OCI-LY3 (cell line): ENCODE measurements around the gene CAMTA1.

Experiments
- H2AFZ ChIP-seq: fragments of 200-600, 300-600 bp; shearing (Covaris generic); 2 replicates; pipeline ENCODE4 v1.6.0; 2014; ENCODE audit warnings: antibody characterized with exemption, low read depth, low read length
- H3K27ac ChIP-seq: fragments of 200-600, 300-600 bp; sonication (generic); 2 replicates; pipeline ENCODE4 v1.5.1; 2014; ENCODE audit warnings: mild to moderate bottlenecking, low read length, moderate library complexity, mixed read lengths
- H3K27me3 ChIP-seq: fragments of 200-600, 300-600 bp; sonication (generic); 2 replicates; pipeline ENCODE4 v1.6.1; 2014; ENCODE audit warnings: low read depth, low read length, mixed read lengths
- H3K36me3 ChIP-seq: fragments of 200-600, 300-600 bp; sonication (generic); replicated peaks from 2 replicates; pipeline ENCODE3; 2014; ENCODE audit warnings: low read depth, low read length, mixed read lengths
- H3K4me1 ChIP-seq: fragments of 300-600, 200-600 bp; sonication (generic); 2 replicates; pipeline ENCODE4 v1.6.1; 2014; ENCODE audit warnings: low read length, mixed read lengths
- H3K4me2 ChIP-seq: fragments of 200-600, 300-600 bp; sonication (generic); 2 replicates; pipeline ENCODE4 v1.6.1; 2014; ENCODE audit warnings: low read length, mixed read lengths
- H3K4me3 ChIP-seq: fragments of 300-600, 200-600 bp; sonication (generic); 2 replicates; pipeline ENCODE4 v1.5.1; 2014; ENCODE audit warnings: antibody characterized with exemption, mild to moderate bottlenecking, low read length, moderate library complexity
- H3K79me2 ChIP-seq: fragments of 300-600, 200-600 bp; shearing (Covaris generic); 2 replicates; pipeline ENCODE4 v1.6.1; 2014; ENCODE audit warnings: mild to moderate bottlenecking, low read length, mixed read lengths
- H3K9ac ChIP-seq: fragments of 300-600, 200-600 bp; shearing (Covaris generic); 2 replicates; pipeline ENCODE4 v1.6.0; 2014; ENCODE audit warnings: mild to moderate bottlenecking, low read length, moderate library complexity
- H3K9me3 ChIP-seq: fragments of 200-600, 300-600 bp; shearing (Covaris generic); 2 replicates; pipeline ENCODE4 v1.6.1; 2014; ENCODE audit warnings: low read length, mixed read lengths; ENCODE audit not compliant: insufficient read depth
- H4K20me1 ChIP-seq: fragments of 200-600, 300-600 bp; sonication (generic); 2 replicates; pipeline ENCODE4 v1.6.1; 2016; ENCODE audit warnings: low read length, mixed read lengths; ENCODE audit not compliant: insufficient read depth
- EZH2phosphoT487 ChIP-seq: fragments of 200-600 bp; shearing (Covaris generic); IDR thresholded peaks from 2 replicates; pipeline ENCODE4 v1.6.1; 2018; ENCODE audit warnings: antibody characterized with exemption, mixed run types, low read depth
- TF ChIP-seq, protein P1 (sequence below): fragments of 200-600, 300-600 bp; sonication (generic); IDR thresholded peaks from 2 replicates; pipeline ENCODE4 v1.5.1; 2014; ENCODE audit warnings: antibody characterized with exemption, low read length, low read depth

Gene CAMTA1

DNA sequence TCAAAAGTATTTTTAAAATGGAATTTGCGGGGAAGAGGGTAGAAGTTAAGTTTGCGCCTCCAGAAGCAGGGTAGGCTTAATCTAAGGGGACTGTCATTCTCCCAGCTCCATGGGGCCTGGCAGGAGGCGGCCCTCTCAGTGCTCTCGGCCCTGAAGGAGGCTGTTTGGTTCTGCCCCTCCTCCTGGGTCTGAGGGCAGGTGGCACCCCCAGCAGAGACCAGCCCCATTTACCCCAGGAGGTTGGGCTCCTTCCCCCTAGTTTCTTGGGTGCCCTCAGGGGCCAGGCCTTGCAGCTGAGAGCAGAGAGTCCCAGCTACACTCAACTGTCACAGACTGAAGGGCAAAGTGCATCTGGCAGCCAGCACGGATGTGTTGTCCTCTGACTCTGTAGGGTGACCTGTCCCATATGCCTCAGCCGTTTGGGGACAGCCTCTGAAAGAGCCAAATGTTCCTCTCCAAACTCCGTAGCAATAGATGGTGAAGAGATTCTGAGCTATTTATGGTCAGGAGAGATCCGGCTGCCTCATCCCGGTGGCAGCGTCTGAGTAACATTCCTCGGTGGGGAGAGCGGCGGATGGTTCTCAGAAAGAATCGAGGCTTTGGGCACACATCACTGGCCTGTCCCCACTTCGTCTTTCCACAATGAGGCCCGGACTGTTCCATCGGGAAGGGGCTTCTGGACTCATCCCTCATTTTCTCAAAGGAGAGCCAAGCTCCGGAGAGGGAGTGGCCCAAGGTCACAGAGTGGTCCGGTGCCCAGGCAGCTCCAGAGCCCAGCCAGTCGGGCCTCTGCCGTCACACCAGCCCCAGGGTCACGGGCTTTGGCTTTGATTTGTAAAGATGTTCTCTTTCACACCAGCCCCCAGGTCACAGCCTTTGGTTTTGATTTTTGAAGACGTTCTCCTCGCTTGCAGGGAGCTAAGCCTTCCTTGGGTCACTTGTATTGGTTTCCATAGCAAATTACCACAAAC is 561.6 kb downstream of the CAMTA1 start:
- H3K4me1 ChIP-seq = no peaks in the 10 kb centered on the region
- no peaks in the 10 kb centered on the region for H3K36me3 ChIP-seq
- TF ChIP-seq, protein P1, sequence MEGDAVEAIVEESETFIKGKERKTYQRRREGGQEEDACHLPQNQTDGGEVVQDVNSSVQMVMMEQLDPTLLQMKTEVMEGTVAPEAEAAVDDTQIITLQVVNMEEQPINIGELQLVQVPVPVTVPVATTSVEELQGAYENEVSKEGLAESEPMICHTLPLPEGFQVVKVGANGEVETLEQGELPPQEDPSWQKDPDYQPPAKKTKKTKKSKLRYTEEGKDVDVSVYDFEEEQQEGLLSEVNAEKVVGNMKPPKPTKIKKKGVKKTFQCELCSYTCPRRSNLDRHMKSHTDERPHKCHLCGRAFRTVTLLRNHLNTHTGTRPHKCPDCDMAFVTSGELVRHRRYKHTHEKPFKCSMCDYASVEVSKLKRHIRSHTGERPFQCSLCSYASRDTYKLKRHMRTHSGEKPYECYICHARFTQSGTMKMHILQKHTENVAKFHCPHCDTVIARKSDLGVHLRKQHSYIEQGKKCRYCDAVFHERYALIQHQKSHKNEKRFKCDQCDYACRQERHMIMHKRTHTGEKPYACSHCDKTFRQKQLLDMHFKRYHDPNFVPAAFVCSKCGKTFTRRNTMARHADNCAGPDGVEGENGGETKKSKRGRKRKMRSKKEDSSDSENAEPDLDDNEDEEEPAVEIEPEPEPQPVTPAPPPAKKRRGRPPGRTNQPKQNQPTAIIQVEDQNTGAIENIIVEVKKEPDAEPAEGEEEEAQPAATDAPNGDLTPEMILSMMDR = no peak
- TF ChIP-seq EZH2phosphoT487 = no peak
- H3K9ac ChIP-seq = no peak overlapping the region
- no peak overlapping the region for H3K4me3 ChIP-seq
- no peak overlapping the region for H3K4me2 ChIP-seq
- no peaks in the 10 kb centered on the region for H3K27me3 ChIP-seq
- no peaks in the 10 kb centered on the region for H3K79me2 ChIP-seq
- no peak overlapping the region for H2AFZ ChIP-seq
- no peaks in the 10 kb centered on the region for H4K20me1 ChIP-seq
- H3K9me3 ChIP-seq = no peaks in the 10 kb centered on the region
- H3K27ac ChIP-seq = no peak overlapping the region

DNA sequence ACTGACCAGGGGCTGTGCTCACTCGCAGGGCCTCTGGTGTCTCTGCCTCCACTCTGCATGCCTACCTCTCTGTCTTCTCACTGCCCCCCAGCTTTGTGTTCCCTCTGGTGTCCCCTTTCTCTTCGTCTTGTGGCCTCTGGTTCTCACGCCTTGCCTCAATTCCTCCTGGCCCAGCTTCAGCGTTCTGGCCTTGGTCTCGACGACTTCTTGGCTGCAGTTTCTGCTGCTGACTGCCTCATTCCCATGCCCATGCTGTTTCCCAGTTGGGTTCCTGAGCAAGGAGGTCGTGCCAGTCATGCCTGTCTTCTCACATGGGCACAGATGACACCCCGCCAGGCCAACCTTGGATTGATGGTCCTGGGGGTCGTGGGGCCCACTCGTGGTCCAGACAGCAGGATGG is 562.8 kb downstream of the CAMTA1 start:
- Histone ChIP-seq H3K4me1 (no peaks in the 10 kb centered on the region), H3K27ac (no peak overlapping the region), H3K36me3 (no peaks in the 10 kb centered on the region), H4K20me1 (no peaks in the 10 kb centered on the region), H3K9ac (no peak overlapping the region), H3K79me2 (no peaks in the 10 kb centered on the region), H2AFZ (no peak overlapping the region), H3K27me3 (no peaks in the 10 kb centered on the region), H3K9me3 (no peaks in the 10 kb centered on the region), H3K4me3 (no peak overlapping the region), H3K4me2 (no peak overlapping the region)
- TF ChIP-seq EZH2phosphoT487 = no peak
- TF ChIP-seq, protein P1 = no peak

DNA sequence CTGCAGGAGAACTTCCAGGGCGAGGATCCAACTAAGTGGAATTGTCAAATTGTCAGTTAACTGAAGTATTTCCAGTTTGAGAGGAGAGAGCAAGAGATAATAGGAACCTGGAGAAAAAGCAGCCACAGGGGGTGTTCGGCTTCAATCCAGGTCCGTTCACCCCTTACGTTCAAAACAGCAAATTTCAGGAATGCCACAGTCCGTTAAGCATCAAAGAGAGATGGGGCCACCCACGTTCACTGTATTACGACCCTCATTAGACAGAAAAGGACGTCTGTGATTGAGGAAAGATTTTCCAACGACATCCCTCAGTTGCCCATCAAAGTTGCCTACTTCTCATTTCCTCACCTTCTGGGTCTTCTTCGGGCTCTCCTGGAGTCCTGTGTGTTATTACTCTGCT is 563.3 kb downstream of the CAMTA1 start:
- no peak overlapping the region for H3K4me2 ChIP-seq
- H3K27me3 ChIP-seq = no peaks in the 10 kb centered on the region
- H3K4me3 ChIP-seq = no peak overlapping the region
- no peaks in the 10 kb centered on the region for H4K20me1 ChIP-seq
- no peaks in the 10 kb centered on the region for H3K9me3 ChIP-seq
- no peaks in the 10 kb centered on the region for H3K79me2 ChIP-seq
- no peak overlapping the region for H2AFZ ChIP-seq
- TF ChIP-seq, protein P1 = no peak
- no peak for TF ChIP-seq EZH2phosphoT487
- no peak overlapping the region for H3K9ac ChIP-seq
- H3K4me1 ChIP-seq = no peaks in the 10 kb centered on the region
- no peak overlapping the region for H3K27ac ChIP-seq
- H3K36me3 ChIP-seq = no peaks in the 10 kb centered on the region

DNA sequence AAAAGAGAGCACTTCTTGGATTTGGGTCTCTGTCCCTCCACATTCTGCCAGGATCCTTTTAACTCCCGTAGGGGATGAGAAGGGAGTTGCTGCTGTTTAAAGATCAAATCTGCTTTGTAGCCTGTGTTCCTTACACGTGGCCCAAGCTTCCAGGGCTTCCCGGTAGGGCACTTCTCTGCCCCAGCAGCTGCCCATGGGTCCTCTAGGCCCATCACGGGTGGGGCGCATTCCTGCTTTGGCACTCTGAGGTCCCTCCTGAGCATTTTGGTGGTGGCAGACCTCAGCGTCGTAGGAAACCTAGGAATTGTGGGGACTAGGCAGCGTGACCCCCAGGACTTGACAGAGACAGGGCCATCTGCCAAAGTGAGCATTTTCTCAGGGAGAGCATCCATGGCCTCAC is 565.5 kb downstream of the CAMTA1 start:
- Histone ChIP-seq H4K20me1 (no peaks in the 10 kb centered on the region), H3K9ac (no peak overlapping the region), H3K4me2 (no peak overlapping the region), H3K79me2 (no peaks in the 10 kb centered on the region), H2AFZ (no peak overlapping the region), H3K4me3 (no peak overlapping the region), H3K9me3 (no peaks in the 10 kb centered on the region), H3K4me1 (no peaks in the 10 kb centered on the region), H3K27ac (no peak overlapping the region), H3K36me3 (no peaks in the 10 kb centered on the region), H3K27me3 (no peaks in the 10 kb centered on the region)
- TF ChIP-seq EZH2phosphoT487 = no peak
- TF ChIP-seq, protein P1 = no peak
